Activated CD4-positive, alpha-beta memory T cell treated with anti-CD3 and anti-CD28 coated beads, Interleukin-2, amount 10 ng/mL, durations not matched to agents 7 days and 5 days (primary cell): ENCODE data around the gene PILRB. TPM values are rescaled to one million over a fixed set of nuclear protein-coding genes. Genes with fewer than 3 reads are reported as not detected.
"Not testable (repeated sequence)": the region's sequence is repeated elsewhere in the genome, so short reads cannot be mapped to it uniquely, and the experiment has no call there.

Source experiments
- CTCF ChIA-PET: fragments of 350-600 bp; sonication (Branson Sonifier 250); formaldehyde crosslinking; loops from one replicate; lab custom pipeline; 2021; ENCODE audit warnings: antibody characterized with exemption, inconsistent platforms; lab: Charles Lee
- POLR2A ChIA-PET: fragments of 350-600 bp; sonication (Branson Sonifier 250); formaldehyde crosslinking; loops from one replicate; lab custom pipeline; 2021; ENCODE audit warnings: antibody characterized with exemption; lab: Charles Lee
- DNase-seq: peaks from one replicate; pipeline ENCODE4 v3.0.0-alpha.2; 2020
- H3K27ac Mint-ChIP-seq: one replicate; pipeline ENCODE4 v1.8.0; 2021; ENCODE audit warnings: mild to moderate bottlenecking, mixed read lengths
- H3K27me3 Mint-ChIP-seq: one replicate; pipeline ENCODE4 v1.8.0; 2021; ENCODE audit warnings: mixed read lengths
- H3K36me3 Mint-ChIP-seq: one replicate; pipeline ENCODE4 v1.8.0; 2021; ENCODE audit warnings: low read depth, mixed read lengths
- H3K4me1 Mint-ChIP-seq: one replicate; pipeline ENCODE4 v1.8.0; 2021; ENCODE audit warnings: mixed read lengths
- H3K4me3 Mint-ChIP-seq: one replicate; pipeline ENCODE4 v1.8.0; 2021; ENCODE audit warnings: mild to moderate bottlenecking, mixed read lengths
- H3K9me3 Mint-ChIP-seq: one replicate; pipeline ENCODE4 v1.8.0; 2021; ENCODE audit warnings: mixed read lengths
- total RNA-seq, 2 experiments: library from RNA; stranded (reverse); gene quantifications; one replicate each; pipeline ENCODE4 v1.2.3, GENCODE V29; 2021

The PILRB gene
- total RNA-seq, 2 experiments from 2014 or later: 39.8 to 40.6 TPM

- peaks cover under 1% of the 10 kb centered on the region for H3K36me3 Mint-ChIP-seq
- H3K9me3 Mint-ChIP-seq: no peaks in the 10 kb centered on the region
- no peaks in the 10 kb centered on the region for H3K27me3 Mint-ChIP-seq
- H3K4me1 Mint-ChIP-seq: peaks cover 21% of the 10 kb centered on the region
- no peak for DNase-seq
- no peak overlapping the region for H3K4me3 Mint-ChIP-seq
- ChIA-PET POLR2A (no interaction called here), CTCF (no interaction called here)
- H3K27ac Mint-ChIP-seq: no peak overlapping the region
Observed at GRCh38 chr7:100372694-100373093, 14.8 kb downstream of the PILRB start.

GRCh38 chr7:100373261-100373831, 15.4 kb downstream of the PILRB start, which contains the start of gene PILRA:
TSS of gene PILRA (plus strand) at chr7:100373487. CDS start at chr7:100373657, 170 bp downstream.
- Mint-ChIP-seq H3K36me3 (no peaks in the 10 kb centered on the region), H3K27me3 (no peaks in the 10 kb centered on the region), H3K27ac (peak within 1 kb of the TSS; percentile 56), H3K4me3 (no peak within 1 kb of the TSS), H3K9me3 (no peaks in the 10 kb centered on the region), H3K4me1 (peaks cover 21% of the 10 kb centered on the region)
- ChIA-PET CTCF (no interaction called here), POLR2A (no interaction called here)
- DNase-seq: no peak

GRCh38 chr7:100373870-100374598, 16.1 kb downstream of the PILRB start:
- H3K27ac Mint-ChIP-seq: not testable (repeated sequence)

GRCh38 chr7:100374601-100375000, 16.7 kb downstream of the PILRB start:
- peaks cover 20% of the 10 kb centered on the region for H3K4me1 Mint-ChIP-seq
- no peak for DNase-seq
- H3K9me3 Mint-ChIP-seq: no peaks in the 10 kb centered on the region
- H3K36me3 Mint-ChIP-seq: no peaks in the 10 kb centered on the region
- no peak overlapping the region for H3K27ac Mint-ChIP-seq
- H3K4me3 Mint-ChIP-seq: no peak overlapping the region
- POLR2A ChIA-PET: interaction anchor here (0.6 kb wide), 1 partner anchor 190 kb away, joined by 3 read pairs; no protein-coding TSS in a partner anchor
- no peaks in the 10 kb centered on the region for H3K27me3 Mint-ChIP-seq
- CTCF ChIA-PET: interaction anchor here (3.8 kb wide), 1 partner anchor 33 kb away, joined by 14 read pairs; no protein-coding TSS in a partner anchor

More at GRCh38 chr7:100373870-100374598, 16.1 kb downstream of the PILRB start:
- H3K9me3 Mint-ChIP-seq, H3K27me3 Mint-ChIP-seq, H3K36me3 Mint-ChIP-seq, POLR2A ChIA-PET, DNase-seq, H3K4me3 Mint-ChIP-seq: not testable (repeated sequence)
- peaks cover 20% of the 10 kb centered on the region for H3K4me1 Mint-ChIP-seq
- CTCF ChIA-PET: interaction anchor here (3.8 kb wide), 1 partner anchor 34 kb away, joined by 14 read pairs; no protein-coding TSS in a partner anchor

GRCh38 chr7:100376066-100376465, 18.1 kb downstream of the PILRB start:
- Mint-ChIP-seq H3K36me3 (no peaks in the 10 kb centered on the region), H3K4me3 (no peak overlapping the region), H3K27ac (no peak overlapping the region), H3K9me3 (no peaks in the 10 kb centered on the region), H3K27me3 (no peaks in the 10 kb centered on the region), H3K4me1 (peaks cover 20% of the 10 kb centered on the region)
- DNase-seq: no peak
- CTCF ChIA-PET: interaction anchor here (3.8 kb wide), 1 partner anchor 32 kb away, joined by 14 read pairs; no protein-coding TSS in a partner anchor
- POLR2A ChIA-PET: interaction anchor here (0.6 to 1.1 kb wide), 3 partner anchors 11 to 54 kb away, joined by 3 read pairs; partner anchors contain the start of gene ZCWPW1

- CTCF ChIA-PET: no interaction called here
- H3K36me3 Mint-ChIP-seq: no peaks in the 10 kb centered on the region
- no peak overlapping the region for H3K4me3 Mint-ChIP-seq
Observed at GRCh38 chr7:100378114-100378755, 20.3 kb downstream of the PILRB start.

GRCh38 chr7:100380196-100380595, 22.3 kb downstream of the PILRB start:
- no peak for DNase-seq
- no peaks in the 10 kb centered on the region for H3K9me3 Mint-ChIP-seq
- peaks cover 15% of the 10 kb centered on the region for H3K27me3 Mint-ChIP-seq
- H3K4me3 Mint-ChIP-seq: no peak overlapping the region
- ChIA-PET POLR2A (no interaction called here), CTCF (interaction anchor here (0.7 to 1.4 kb wide), 3 partner anchors 12 to 108 kb away, joined by 3 to 4 read pairs (median 3); no protein-coding TSS in a partner anchor)
- H3K27ac Mint-ChIP-seq: no peak overlapping the region
- H3K4me1 Mint-ChIP-seq: peaks cover 3% of the 10 kb centered on the region
- H3K36me3 Mint-ChIP-seq: no peaks in the 10 kb centered on the region

More at GRCh38 chr7:100378114-100378755, 20.3 kb downstream of the PILRB start:
- H3K9me3 Mint-ChIP-seq: no peaks in the 10 kb centered on the region
- no peak overlapping the region for H3K27ac Mint-ChIP-seq
- POLR2A ChIA-PET: no interaction called here
- no peak for DNase-seq
- peaks cover 5% of the 10 kb centered on the region for H3K27me3 Mint-ChIP-seq
- H3K4me1 Mint-ChIP-seq: peaks cover 9% of the 10 kb centered on the region

- not testable (repeated sequence) for H3K4me1 Mint-ChIP-seq, H3K36me3 Mint-ChIP-seq, H3K9me3 Mint-ChIP-seq, DNase-seq, H3K4me3 Mint-ChIP-seq, H3K27ac Mint-ChIP-seq
- ChIA-PET CTCF (interaction anchor here (0.6 to 1.4 kb wide), 3 partner anchors 14 to 208 kb away, joined by 3 to 4 read pairs (median 4); no protein-coding TSS in a partner anchor), POLR2A (interaction anchor here (0.8 kb wide), 1 partner anchor 16 kb away, joined by 3 read pairs; no protein-coding TSS in a partner anchor)
- peaks cover 15% of the 10 kb centered on the region for H3K27me3 Mint-ChIP-seq
Observed at GRCh38 chr7:100381531-100382233, 23.8 kb downstream of the PILRB start.

- CTCF ChIA-PET, H3K9me3 Mint-ChIP-seq, H3K27ac Mint-ChIP-seq, H3K4me1 Mint-ChIP-seq, DNase-seq, H3K36me3 Mint-ChIP-seq, H3K4me3 Mint-ChIP-seq: not testable (repeated sequence)
- peaks cover 15% of the 10 kb centered on the region for H3K27me3 Mint-ChIP-seq
- POLR2A ChIA-PET: interaction anchor here (0.8 kb wide), 1 partner anchor 17 kb away, joined by 3 read pairs; no protein-coding TSS in a partner anchor
Observed at GRCh38 chr7:100382234-100382853, 24.4 kb downstream of the PILRB start.

GRCh38 chr7:100384628-100385294, 26.8 kb downstream of the PILRB start:
- Mint-ChIP-seq H3K27ac (no peak overlapping the region), H3K36me3 (no peaks in the 10 kb centered on the region), H3K27me3 (peaks cover 20% of the 10 kb centered on the region), H3K4me1 (peaks cover 3% of the 10 kb centered on the region), H3K4me3 (no peak overlapping the region), H3K9me3 (no peaks in the 10 kb centered on the region)
- ChIA-PET CTCF (interaction anchor here (1.0 kb wide), 1 partner anchor 40 kb away, joined by 3 read pairs; no protein-coding TSS in a partner anchor), POLR2A (no interaction called here)
- DNase-seq: no peak

- ChIA-PET POLR2A (no interaction called here), CTCF (no interaction called here)
- Mint-ChIP-seq H3K36me3 (no peaks in the 10 kb centered on the region), H3K9me3 (no peaks in the 10 kb centered on the region), H3K4me1 (peaks cover 3% of the 10 kb centered on the region), H3K27ac (no peak overlapping the region), H3K4me3 (no peak overlapping the region), H3K27me3 (peaks cover 30% of the 10 kb centered on the region)
- DNase-seq: no peak
Observed at GRCh38 chr7:100386940-100387339, 29.0 kb downstream of the PILRB start.
